ENCODE measurements around the gene INSRR. TPM values are rescaled to one million over a fixed set of nuclear protein-coding genes. Genes with fewer than 3 reads are reported as not detected.

Gene INSRR
- total and polyA plus RNA-seq, 2 of the 8 experiments (the other 6 are each of a cell fraction or from before 2014, with no cell fraction given) = 0.02 TPM; not detected in 1

DNA sequence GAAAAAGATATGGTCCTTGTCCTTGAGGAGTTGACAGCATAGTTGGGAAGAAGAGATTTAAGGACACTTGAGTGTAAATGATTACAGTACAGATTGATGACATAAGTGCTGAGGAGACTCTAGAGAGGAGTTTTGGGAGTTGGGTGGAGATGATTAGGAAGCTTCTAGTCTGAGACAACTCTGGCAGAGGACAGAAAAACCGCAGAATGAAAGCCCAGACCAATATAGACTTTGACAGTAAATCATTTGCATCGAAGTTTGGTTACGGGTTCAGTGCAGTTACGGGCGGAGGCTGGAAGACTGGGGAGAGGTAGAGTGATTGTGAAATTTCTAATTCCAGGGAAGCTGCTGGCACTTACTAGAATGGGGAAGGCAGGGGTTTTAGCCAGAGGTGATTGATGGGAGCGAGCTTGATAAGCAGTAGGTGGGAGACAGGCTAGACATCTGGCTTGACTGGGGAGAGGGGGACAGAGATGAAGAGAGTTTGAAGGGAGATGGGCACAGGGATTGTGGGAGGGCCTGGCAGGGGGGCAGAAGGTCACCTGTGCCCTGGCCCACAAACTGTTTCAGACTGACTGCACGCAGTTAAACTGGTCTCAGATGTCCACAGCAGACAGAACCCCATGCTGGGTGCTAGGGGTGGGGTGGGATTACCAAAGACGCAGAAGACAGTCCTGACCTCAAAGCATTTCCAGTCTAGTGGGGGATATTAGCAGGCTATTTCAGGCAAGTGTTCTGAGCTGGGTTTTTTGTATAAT is 62.4 kb downstream of the INSRR start (continued):
- TF ChIP-seq GTF2F1 (IDR thresholded peaks at IDR 0.05; ENCODE audit: borderline replicate concordance, low read depth, low read length) = no peak
